Ovary (tissue), 9 donors: ENCODE data around the gene TAF11L4. TPM values are rescaled to one million over a fixed set of nuclear protein-coding genes. Genes with fewer than 3 reads are reported as not detected.
"Not testable (repeated sequence)": the region's sequence is repeated elsewhere in the genome, so short reads cannot be mapped to it uniquely, and the experiment has no call there.

Experiments used
- DNase-seq, 5 donors: peaks; one replicate each; pipeline ENCODE4 v3.0.0-alpha.2; 2019 to 2020
- H3K27ac ChIP-seq, 2 donors: fragments of 200-600 bp; one replicate each; pipeline versions ENCODE4 v1.5.1 to v1.8.0; 2019 to 2022
- H3K27me3 ChIP-seq: fragments of 200-600 bp; one replicate; pipeline ENCODE4 v1.8.0; 2022
- H3K36me3 ChIP-seq: fragments of 200-600 bp; sonication (generic); one replicate; pipeline ENCODE4 v1.5.1; 2019
- H3K4me1 ChIP-seq: one replicate; pipeline ENCODE4 v1.8.1; 2013; ENCODE audit warnings: mild to moderate bottlenecking, moderate library complexity; ENCODE audit not compliant: insufficient read depth
- H3K4me3 ChIP-seq: fragments of 200-600 bp; sonication (generic); one replicate; pipeline ENCODE4 v1.5.1; 2017
- H3K9me3 ChIP-seq, 2 donors: fragments of 200-600 bp in 1 of 2; sonication (generic) in 1 of 2; one replicate each; pipeline versions ENCODE4 v1.5.1 to v1.8.1; 2013 to 2019; ENCODE audit warnings: mild to moderate bottlenecking in 1 of 2, moderate library complexity in 1 of 2
- CTCF ChIP-seq, 3 donors: fragments of 450-650 bp in 2 of 3; fragments of 200-600 bp in 1 of 3; IDR thresholded peaks; one replicate each; pipeline versions ENCODE4 v1.5.1 to v1.8.0; 2016 to 2022; ENCODE audit warnings: antibody characterized with exemption in 3 of 3, mild to moderate bottlenecking in 1 of 3
- EP300 ChIP-seq: sonication (generic); formaldehyde crosslinking; IDR thresholded peaks from one replicate; pipeline ENCODE4 v1.6.1; 2017; ENCODE audit warnings: antibody characterized with exemption
- POLR2A ChIP-seq: fragments of 450-650 bp; IDR thresholded peaks from one replicate; pipeline ENCODE4 v1.6.1; 2017; ENCODE audit warnings: antibody characterized with exemption, mild to moderate bottlenecking, moderate library complexity
- WGBS, 3 donors: extraction: QIAGEN DNeasy Blood & Tissue Kit in 1 of 3; methylation state at CpG; one replicate each; pipeline versions ENCODE4 v1.1.5 to v1.1.7; 2013 to 2017; 5-methylcytosine and 5-hydroxymethylcytosine counted together
- intact Hi-C, 4 donors: fragments of 100-400 bp; cut with DNase I; formaldehyde crosslinking; loops; one replicate each; pipeline versions ENCODE4 v1.11.0 to v1.15.1; 2022 to 2023
- polyA plus RNA-seq, 2 donors: library from polyadenylated mRNA; stranded (reverse); fragments of 200-250 nt in 1 of 2; fragments of 350-450 nt in 1 of 2; fragmentation: Illumina TruSeq in 1 of 2; extraction: RNeasy Lipid Tissue Mini Kit (QIAGEN cat#74804) in 1 of 2; gene quantifications; one replicate each; pipeline ENCODE4 v1.2.3, GENCODE V29; 2013 to 2014
- total RNA-seq, 7 donors: library from RNA; depleted of rRNA in 2 of 7; stranded (reverse); fragments of >200 nt in 2 of 7; fragmentation: NEBNext Ultra II Directional in 3 of 7; extraction: Animal tissue kit (Norgen Biotek cat#: 25700) in 3 of 7; gene quantifications; one replicate each; pipeline versions ENCODE4 v1.1.0 to v1.2.4, GENCODE V29; 2016 to 2023
- donor health status: DM: no; HTN: no; CAD: no; lungs with moderate emphysema.
- donor health status: DM: no; HTN: no; CAD: no.
- donor health status: Bipolar disorder and iron deficiency.
- donor health status: DM: yes; HTN: yes; CAD: no.
- donor health status: DM: no; HTN: no; CAD: no.
- donor health status: DM: yes; HTN: yes; CAD: no.

The TAF11L4 gene
- total and polyA plus RNA-seq, 9 donors = not detected

GRCh38 chr5:17482790-17483189 is 38.8 kb upstream of the TAF11L4 start:
- no peaks in the 10 kb centered on the region for H3K36me3 ChIP-seq
- intact Hi-C loops = no loop called here
- no peak for DNase-seq
- TF ChIP-seq EP300 = no peak
- no peak for TF ChIP-seq CTCF (IDR thresholded peaks at IDR 0.05)
- TF ChIP-seq POLR2A = no peak
- H3K27ac ChIP-seq = no peak overlapping the region
- H3K27me3 ChIP-seq = no peaks in the 10 kb centered on the region
- H3K9me3 ChIP-seq = no peaks in the 10 kb centered on the region
- WGBS, 3 donors = 70 to 79% (median 71%) methylated on average over 2 of the region's 2 CpGs
- H3K4me3 ChIP-seq = no peak overlapping the region
- H3K4me1 ChIP-seq = no peaks in the 10 kb centered on the region

GRCh38 chr5:17486464-17487173 is 35.0 kb upstream of the TAF11L4 start:
- H3K36me3 ChIP-seq, DNase-seq, H3K27ac ChIP-seq, H3K4me1 ChIP-seq, H3K27me3 ChIP-seq, H3K9me3 ChIP-seq, H3K4me3 ChIP-seq, intact Hi-C loops: not testable (repeated sequence)
- WGBS, 3 donors = 93 to 96% (median 95%) methylated on average over 10 of the region's 10 CpGs

DNA sequence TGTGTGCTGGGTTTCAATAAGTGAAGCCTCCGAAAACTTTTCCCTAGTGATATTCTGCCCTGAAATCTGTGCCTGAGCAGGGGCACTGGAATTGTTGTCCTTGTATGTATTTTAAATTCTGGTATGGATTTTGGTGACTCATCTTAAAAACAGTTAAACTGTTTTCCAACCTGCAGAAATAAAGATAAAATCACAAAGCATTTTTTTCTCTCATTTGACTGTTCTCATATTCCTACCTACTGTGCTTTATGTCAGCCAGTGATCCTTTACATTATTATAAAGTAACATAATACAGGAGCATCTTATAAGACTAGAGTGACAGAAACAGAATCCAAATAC is 34.5 kb upstream of the TAF11L4 start:
- H3K9me3 ChIP-seq = no peaks in the 10 kb centered on the region
- no peak overlapping the region for H3K4me3 ChIP-seq
- DNase-seq = no peak
- TF ChIP-seq POLR2A = no peak
- WGBS, 3 donors = 84 to 97% (median 90%) methylated on average over 1 of the region's 1 CpG
- H3K4me1 ChIP-seq = no peaks in the 10 kb centered on the region
- H3K36me3 ChIP-seq = no peaks in the 10 kb centered on the region
- H3K27ac ChIP-seq = no peak overlapping the region
- H3K27me3 ChIP-seq = no peaks in the 10 kb centered on the region
- intact Hi-C loops = no loop called here

DNA sequence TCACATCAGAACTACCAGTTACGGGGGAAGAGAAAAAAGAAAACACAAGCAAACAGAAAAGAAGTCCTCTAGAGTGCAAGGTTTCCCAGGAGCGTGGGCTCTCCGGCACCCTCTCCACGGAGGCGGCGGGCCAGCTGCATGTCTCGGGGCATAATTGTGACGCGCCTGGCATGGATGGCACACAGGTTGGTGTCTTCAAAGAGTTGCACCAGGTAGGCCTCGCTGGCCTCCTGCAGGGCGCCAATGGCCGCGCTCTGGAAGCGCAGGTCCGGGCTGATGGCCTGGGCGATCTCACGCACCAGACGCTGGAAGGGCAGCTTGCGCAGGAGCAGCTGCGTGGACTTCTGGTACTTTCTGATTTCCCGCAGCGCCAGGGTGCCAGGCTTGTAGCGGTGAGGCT is 30.3 kb upstream of the TAF11L4 start:
- H3K4me1 ChIP-seq, DNase-seq, H3K27ac ChIP-seq, H3K9me3 ChIP-seq, H3K4me3 ChIP-seq, H3K36me3 ChIP-seq, intact Hi-C loops, H3K27me3 ChIP-seq: not testable (repeated sequence)
- WGBS, 3 donors = 95 to 96% (median 95%) methylated on average over 11 to 23 of the region's 23 CpGs

- 89 to 92% (median 90%) methylated on average over 3 of the region's 3 CpGs for WGBS, 3 donors
Measured at GRCh38 chr5:17492770-17493169, 28.8 kb upstream of the TAF11L4 start.

More at GRCh38 chr5:17492770-17493169, 28.8 kb upstream of the TAF11L4 start:
- Histone ChIP-seq H3K27me3 (no peaks in the 10 kb centered on the region), H3K9me3 (no peaks in the 10 kb centered on the region), H3K27ac (no peak overlapping the region), H3K4me1 (no peaks in the 10 kb centered on the region), H3K36me3 (no peaks in the 10 kb centered on the region), H3K4me3 (no peak overlapping the region)
- no peak for DNase-seq
- intact Hi-C loops = no loop called here
- TF ChIP-seq EP300 = no peak
- no peak for TF ChIP-seq CTCF (IDR thresholded peaks at IDR 0.05)
- TF ChIP-seq POLR2A = no peak
